KBM-7 (cell line): Measurements from ENCODE around the gene AQP5.

ENCODE experiments used
- DNase-seq: peaks from one replicate; pipeline ENCODE4 v3.0.0-alpha.2; 2015
- in situ Hi-C: fragments of 300-500 bp; cut with MboI; formaldehyde crosslinking; loops from 2 replicates; pipeline ENCODE4 v1.14.3; 2020; ENCODE audit warnings: low sequenced_read_pairs, low pct_unique_long_range_greater_than_20kb, mixed read lengths

Gene AQP5

GRCh38 chr12:49998453-49998852 is 36.8 kb downstream of the AQP5 start:
- no peak for DNase-seq
- in situ Hi-C loops = no loop called here

GRCh38 chr12:50003595-50003994 is 41.9 kb downstream of the AQP5 start:
- DNase-seq = no peak
- in situ Hi-C loops = no loop called here

GRCh38 chr12:50004696-50005095 is 43.0 kb downstream of the AQP5 start:
- DNase-seq = no peak

GRCh38 chr12:50005175-50005574 is 43.5 kb downstream of the AQP5 start:
- DNase-seq = no peak
- in situ Hi-C loops = no loop called here

More at GRCh38 chr12:50004696-50005095, 43.0 kb downstream of the AQP5 start:
- in situ Hi-C loops = no loop called here

- no peak for DNase-seq
- in situ Hi-C loops = no loop called here
Measured at GRCh38 chr12:50006280-50006679, 44.6 kb downstream of the AQP5 start.

- DNase-seq = no peak
- in situ Hi-C loops = no loop called here
Measured at GRCh38 chr12:50006754-50007442, 45.2 kb downstream of the AQP5 start.

- DNase-seq = no peak
- in situ Hi-C loops = no loop called here
Measured at GRCh38 chr12:50013361-50014147, 51.9 kb downstream of the AQP5 start.

- no peak for DNase-seq
- in situ Hi-C loops = no loop called here
Measured at GRCh38 chr12:50014342-50014741, 52.7 kb downstream of the AQP5 start.
